HCT116 (cell line): Measurements from ENCODE around the gene TRIM41. TPM values are rescaled to one million over a fixed set of nuclear protein-coding genes. Genes with fewer than 3 reads are reported as not detected.
A peak's percentile ranks its signal among the peaks of the same experiment; 100 is the strongest.

Source experiments
- ATAC-seq: fragments of 200-7000 bp; cut with Tn5 transposase; 2 replicates; pipeline ENCODE4 v1.9.1; 2020; ENCODE audit warnings: mild to moderate bottlenecking, moderate library complexity
- BruUV-seq: library from RNA; stranded (reverse); fragments of 400-500 nt; replicated peaks from 2 replicates; lab custom pipeline; 2021; lab: Mats Ljungman, UMichigan
- CTCF ChIA-PET: fragments of 300-600 bp; sonication (Branson Sonifier 250); formaldehyde crosslinking; loops from one replicate; lab custom pipeline; 2021; ENCODE audit warnings: antibody characterized with exemption; lab: Charles Lee
- POLR2A ChIA-PET: fragments of 300-600, 350-600 bp; sonication (Branson Sonifier 250); formaldehyde crosslinking; loops from one replicate; lab custom pipeline; 2021; ENCODE audit warnings: antibody characterized with exemption; lab: Charles Lee
- RAD21 ChIA-PET, 2 experiments: fragments of 300-600 bp; sonication (Branson Sonifier 250); formaldehyde crosslinking; loops; one replicate each; lab custom pipeline; 2023; ENCODE audit warnings: low total read pairs in 2 of 2; ENCODE audit not compliant: uncharacterized antibody in 2 of 2, unreplicated experiment in 2 of 2, low non-redundant PET in 1 of 2; lab: Charles Lee
- DNase-seq: peaks from one replicate; pipeline ENCODE4 v3.0.0-alpha.2; 2010; ENCODE audit warnings: low read depth, low spot score
- H2AFZ ChIP-seq: fragments of 200-600 bp; shearing (Covaris generic), sonication (generic); 2 replicates; pipeline ENCODE4 v1.6.1; 2017; ENCODE audit warnings: low read depth, mixed run types, mixed read lengths, antibody characterized with exemption, low read length; ENCODE audit not compliant: poor library complexity, severe bottlenecking
- H3K27ac ChIP-seq: 2 replicates; pipeline ENCODE4 v1.5.1; 2012; ENCODE audit warnings: low read depth, low read length
- H3K27me3 ChIP-seq: fragments of 200-600 bp; sonication (generic); 2 replicates; pipeline ENCODE4 v1.6.1; 2016; ENCODE audit warnings: mixed run types, low read length, mixed read lengths; ENCODE audit not compliant: insufficient read depth
- H3K36me3 ChIP-seq, 2 experiments: fragments of 200-500 bp in 1 of 2; fragments of 200-600 bp in 1 of 2; sonication (Bioruptor generic) in 1 of 2; sonication (generic) in 1 of 2; 2 replicates each; pipeline versions ENCODE4 v1.5.1 to v1.6.1; 2014 to 2016; ENCODE audit warnings: low read length in 2 of 2, inconsistent platforms in 1 of 2, mixed read lengths in 1 of 2, mixed run types in 1 of 2; ENCODE audit not compliant: insufficient read depth in 2 of 2, control insufficient read depth in 1 of 2
- H3K4me1 ChIP-seq, 2 experiments: fragments of 200-600 bp in 1 of 2; sonication (generic) in 1 of 2; 2 replicates each; pipeline versions ENCODE4 v1.5.1 to v1.6.1; 2012 to 2017; ENCODE audit warnings: low read length in 2 of 2, inconsistent platforms in 1 of 2, mild to moderate bottlenecking in 1 of 2, mixed read lengths in 1 of 2, mixed run types in 1 of 2, moderate library complexity in 1 of 2; ENCODE audit not compliant: insufficient read depth in 2 of 2, control insufficient read depth in 1 of 2
- H3K4me2 ChIP-seq: fragments of 200-600 bp; sonication (generic); 2 replicates; pipeline ENCODE4 v1.6.1; 2017; ENCODE audit warnings: mixed run types, low read length, mixed read lengths
- H3K4me3 ChIP-seq, 2 experiments: fragments of 200-600 bp in 1 of 2; sonication (generic) in 1 of 2; replicated peaks in 1 of 2; 2 replicates each; pipeline ENCODE4 v1.5.1; 2011 to 2016; ENCODE audit warnings: low read length in 2 of 2, control low read depth in 1 of 2, low read depth in 1 of 2, mild to moderate bottlenecking in 1 of 2, mixed read lengths in 1 of 2, mixed run types in 1 of 2
- H3K79me2 ChIP-seq: fragments of 200-600 bp; sonication (generic); 2 replicates; pipeline ENCODE4 v1.6.1; 2017; ENCODE audit warnings: mild to moderate bottlenecking, mixed run types, low read length, moderate library complexity, mixed read lengths; ENCODE audit not compliant: insufficient read depth
- H3K9ac ChIP-seq: fragments of 200-600 bp; sonication (generic); 2 replicates; pipeline ENCODE4 v1.6.1; 2016; ENCODE audit warnings: low read length, mixed read lengths
- H3K9me2 ChIP-seq: fragments of 200-600 bp; sonication (generic), shearing (Covaris generic); 2 replicates; pipeline ENCODE4 v1.6.1; 2017; ENCODE audit warnings: mixed run types, mild to moderate bottlenecking, moderate library complexity; ENCODE audit not compliant: insufficient read depth
- H3K9me3 ChIP-seq, 2 experiments: fragments of 200-500 bp in 1 of 2; fragments of 200-600 bp in 1 of 2; sonication (Bioruptor generic) in 1 of 2; sonication (generic) in 1 of 2; 2 replicates each; pipeline ENCODE4 v1.6.1; 2014 to 2017; ENCODE audit warnings: low read length in 2 of 2, mixed read lengths in 2 of 2, inconsistent platforms in 1 of 2, low read depth in 1 of 2, mild to moderate bottlenecking in 1 of 2, mixed run types in 1 of 2, moderate library complexity in 1 of 2; ENCODE audit not compliant: control insufficient read depth in 1 of 2, insufficient read depth in 1 of 2
- H4K20me1 ChIP-seq: fragments of 200-600 bp; sonication (generic), shearing (Covaris generic); 2 replicates; pipeline ENCODE4 v1.6.1; 2017; ENCODE audit warnings: mixed run types, mild to moderate bottlenecking, moderate library complexity; ENCODE audit not compliant: insufficient read depth
- ATF3 ChIP-seq: IDR thresholded peaks from 2 replicates; pipeline ENCODE4 v1.6.1; 2012
- CBX3 ChIP-seq: IDR thresholded peaks from 2 replicates; pipeline ENCODE4 v1.6.1; 2012; ENCODE audit warnings: low read depth
- CEBPB ChIP-seq: IDR thresholded peaks from 2 replicates; pipeline ENCODE4 v1.6.1; 2012; ENCODE audit warnings: low read depth
- CTCF ChIP-seq, 3 experiments: fragments of 200-600 bp in 1 of 3; sonication (generic) in 1 of 3; IDR thresholded peaks in 2 of 3; conservative IDR thresholded peaks in 1 of 3; 2 replicates each; pipeline ENCODE4 v1.5.1; 2012 to 2017; ENCODE audit warnings: low read depth in 2 of 3, low read length in 2 of 3, antibody characterized with exemption in 1 of 3, borderline replicate concordance in 1 of 3, control low read depth in 1 of 3, mild to moderate bottlenecking in 1 of 3, mixed read lengths in 1 of 3, mixed run types in 1 of 3, moderate library complexity in 1 of 3; ENCODE audit not compliant: insufficient read depth in 1 of 3
- EGR1 ChIP-seq: IDR thresholded peaks from 2 replicates; pipeline ENCODE4 v1.6.1; 2012; ENCODE audit warnings: low read depth
- ELF1 ChIP-seq: IDR thresholded peaks from 2 replicates; pipeline ENCODE4 v1.6.1; 2012; ENCODE audit warnings: low read depth, borderline replicate concordance
- EZH2 ChIP-seq: fragments of 200-600 bp; sonication (generic); IDR thresholded peaks from 2 replicates; pipeline ENCODE4 v1.6.1; 2017; ENCODE audit warnings: antibody characterized with exemption, mixed run types
- EZH2phosphoT487 ChIP-seq: fragments of 200-600 bp; IDR thresholded peaks from 2 replicates; pipeline ENCODE4 v1.6.1; 2018; ENCODE audit warnings: antibody characterized with exemption, borderline replicate concordance
- FOSL1 ChIP-seq: IDR thresholded peaks from 2 replicates; pipeline ENCODE4 v1.6.1; 2012; ENCODE audit warnings: low read depth
- JUND ChIP-seq: IDR thresholded peaks from 2 replicates; pipeline ENCODE4 v1.6.1; 2012
- MAX ChIP-seq: IDR thresholded peaks from 2 replicates; pipeline ENCODE4 v1.6.1; 2012
- POLR2A ChIP-seq: IDR thresholded peaks from 2 replicates; pipeline ENCODE4 v1.7.0; 2011; ENCODE audit warnings: borderline replicate concordance; ENCODE audit not compliant: insufficient read depth, insufficient read length; ENCODE audit errors: extremely low read depth
- POLR2AphosphoS5 ChIP-seq: IDR thresholded peaks from 2 replicates; pipeline ENCODE4 v1.6.1; 2011; ENCODE audit warnings: mild to moderate bottlenecking, low read depth, low read length, moderate library complexity
- SIN3A ChIP-seq: IDR thresholded peaks from 2 replicates; pipeline ENCODE4 v1.6.1; 2012; ENCODE audit warnings: low read depth
- SRF ChIP-seq: IDR thresholded peaks from 2 replicates; pipeline ENCODE4 v1.6.1; 2012; ENCODE audit warnings: low read depth
- YY1 ChIP-seq: IDR thresholded peaks from 2 replicates; pipeline ENCODE4 v1.6.1; 2011; ENCODE audit warnings: low read length, low read depth, moderate library complexity, mild to moderate bottlenecking; ENCODE audit not compliant: insufficient replicate concordance; ENCODE audit errors: extremely low read depth
- ZBTB33 ChIP-seq: IDR thresholded peaks from 2 replicates; pipeline ENCODE4 v1.6.1; 2011; ENCODE audit warnings: mild to moderate bottlenecking, low read length, moderate library complexity; ENCODE audit not compliant: insufficient replicate concordance; ENCODE audit errors: extremely low read depth
- intact Hi-C: fragments of 100-400 bp; cut with micrococcal nuclease; formaldehyde crosslinking; loops from 2 replicates; pipeline ENCODE4 v1.10.0; 2022
- total RNA-seq: library from RNA; stranded (reverse); gene quantifications from one replicate; pipeline ENCODE4 v1.2.1, GENCODE V29; 2021; ENCODE audit not compliant: unreplicated experiment

The TRIM41 gene
- total RNA-seq, 1 experiment from 2014 or later, result 51.8 TPM

- ATAC-seq (no peak), DNase-seq (no peak)
- intact Hi-C loops, result no loop called here
- Histone ChIP-seq H3K4me3 (no peak overlapping the region), H3K9ac (no peak overlapping the region), H3K9me3 (no peaks in the 10 kb centered on the region), H3K4me2 (no peak overlapping the region), H4K20me1 (peaks cover 7% of the 10 kb centered on the region; the same call in 1 of the 2 replicates), H3K9me2 (no peaks in the 10 kb centered on the region), H3K27me3 (no peaks in the 10 kb centered on the region), H3K27ac (no peak overlapping the region), H3K4me1 (no peaks in the 10 kb centered on the region), H2AFZ (no peak overlapping the region), H3K79me2 (peaks cover 14% of the 10 kb centered on the region; the same call in 1 of the 2 replicates), H3K36me3 (peaks cover 16 to 18% of the 10 kb centered on the region in 2 experiments; a peak in 3 of 4 replicates)
- RAD21 ChIA-PET, result no interaction called here
- TF ChIP-seq ATF3 (no peak), POLR2AphosphoS5 (0 out of 2 replicates have a peak, but pooled peaks have one; percentile 21)
- CTCF ChIA-PET, result no interaction called here
- no TSS peak for BruUV-seq
- POLR2A ChIA-PET, result no interaction called here
These were observed 8.4 kb downstream of the TRIM41 start for GRCh38 chr5:181231432-181231831.

- H3K4me3 ChIP-seq, result no peak overlapping the region
- no peak overlapping the region for H2AFZ ChIP-seq
- no TSS peak for BruUV-seq
- H3K4me2 ChIP-seq, result no peak overlapping the region
- DNase-seq (no peak), ATAC-seq (no peak)
- RAD21 ChIA-PET, result no interaction called here
- no peaks in the 10 kb centered on the region for H3K4me1 ChIP-seq
- POLR2A ChIA-PET, result interaction anchor here (0.7 kb wide), 2 partner anchors 9 to 12 kb away, joined by 3 read pairs; partner anchors contain the start of gene RACK1
- no peak overlapping the region for H3K27ac ChIP-seq
- CTCF ChIA-PET, result no interaction called here
- H3K36me3 ChIP-seq, result peaks cover 22 to 28% of the 10 kb centered on the region in 2 experiments
- no peaks in the 10 kb centered on the region for H3K27me3 ChIP-seq
- no peak overlapping the region for H3K9ac ChIP-seq
- H3K9me2 ChIP-seq, result no peaks in the 10 kb centered on the region
- H3K79me2 ChIP-seq, result peaks cover 16% of the 10 kb centered on the region; the same call in 1 of the 2 replicates
- intact Hi-C loops, result no loop called here
- H3K9me3 ChIP-seq, result no peaks in the 10 kb centered on the region
- peaks cover 19% of the 10 kb centered on the region; the same call in 1 of the 2 replicates for H4K20me1 ChIP-seq
- no peak for TF ChIP-seq EZH2phosphoT487
- TF ChIP-seq EZH2, result no peak
- TF ChIP-seq YY1, result no peak
- TF ChIP-seq SRF, result no peak
- TF ChIP-seq ATF3, result no peak
- no peak for TF ChIP-seq CTCF (IDR thresholded peaks at IDR 0.05 in 2 of 3, conservative IDR thresholded peaks at IDR 0.05 in 1 of 3; ENCODE audit: borderline replicate concordance in 1 of 3, insufficient read depth in 1 of 3, low read depth in 2 of 3, low read length in 2 of 3)
- TF ChIP-seq ELF1, result no peak
- no peak for TF ChIP-seq POLR2AphosphoS5
- TF ChIP-seq POLR2A, result no peak
- no peak for TF ChIP-seq CEBPB
- TF ChIP-seq ZBTB33, result no peak
- no peak for TF ChIP-seq FOSL1
- no peak for TF ChIP-seq EGR1
- no peak for TF ChIP-seq JUND
- no peak for TF ChIP-seq MAX
- no peak for TF ChIP-seq SIN3A
- TF ChIP-seq CBX3, result no peak
These were observed 9.5 kb downstream of the TRIM41 start for GRCh38 chr5:181232593-181232992.
